Iris pigment epithelial cell (primary cell): Measurements from ENCODE around the gene TMEM204.

ENCODE experiments used
- DNase-seq: peaks from one replicate; pipeline ENCODE4 v3.0.0-alpha.2; 2011; ENCODE audit warnings: low read depth

TMEM204 gene

GRCh38 chr16:1533443-1533951, at the start of gene TMEM204:
TMEM204 (plus strand) TSS chr16:1533666; CDS start chr16:1534276, 610 bp downstream.
- peak; percentile 75 for DNase-seq

GRCh38 chr16:1485847-1486496, 47.5 kb upstream of the TMEM204 start:
- DNase-seq = no peak

GRCh38 chr16:1486551-1487390, 46.7 kb upstream of the TMEM204 start:
- DNase-seq = no peak

- DNase-seq = no peak
These were observed 45.9 kb upstream of the TMEM204 start for GRCh38 chr16:1487395-1488053.

GRCh38 chr16:1488054-1488601, 45.3 kb upstream of the TMEM204 start:
- DNase-seq = no peak

GRCh38 chr16:1488619-1489018, 44.8 kb upstream of the TMEM204 start, which contains the start of gene PTX4:
PTX4 (minus strand) TSS chr16:1488944; CDS start chr16:1488909, 35 bp downstream.
- DNase-seq = no peak

DNA sequence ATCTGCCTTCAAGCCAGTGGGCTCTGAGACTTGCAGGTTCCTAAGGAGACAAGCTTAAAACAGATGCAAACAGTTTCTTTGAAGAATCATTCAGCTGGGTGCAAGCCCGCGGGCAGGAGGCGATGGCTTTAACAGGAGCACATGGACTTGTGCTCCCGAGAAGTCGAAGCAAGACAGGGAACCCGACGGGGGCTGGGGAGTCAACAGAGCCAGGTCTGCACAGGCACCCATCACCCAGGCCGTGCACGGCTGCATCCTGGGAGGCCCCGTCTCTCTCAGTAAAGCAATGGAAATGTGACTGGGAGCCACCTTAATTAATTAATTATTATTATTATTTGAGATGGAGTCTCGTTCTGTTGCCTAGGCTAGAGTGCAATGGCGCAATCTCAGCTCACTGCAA, 44.4 kb upstream of the TMEM204 start:
- DNase-seq = no peak

DNA sequence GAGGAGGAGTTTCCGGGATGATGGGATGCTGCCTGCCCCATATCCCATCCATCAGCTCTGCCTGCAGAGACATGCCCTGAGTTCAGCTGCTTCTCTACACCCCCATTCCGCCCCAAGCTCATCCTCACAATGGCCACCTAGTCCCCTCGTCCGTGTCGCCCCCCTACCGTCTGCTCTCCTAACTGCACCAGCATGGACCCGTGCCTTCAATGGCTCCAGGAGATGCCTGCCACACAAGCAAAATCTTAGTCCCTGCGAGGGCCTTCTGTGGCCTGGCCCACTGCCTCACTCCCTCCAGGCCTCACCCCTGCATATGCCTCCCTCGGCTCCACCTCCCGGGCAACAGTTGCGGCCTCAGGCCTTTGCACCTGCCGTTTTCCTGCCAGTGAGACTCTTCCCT, 42.1 kb upstream of the TMEM204 start:
- DNase-seq = no peak

GRCh38 chr16:1492082-1492922, 41.2 kb upstream of the TMEM204 start:
- DNase-seq = no peak

GRCh38 chr16:1492923-1493745, 40.3 kb upstream of the TMEM204 start, which contains the start of gene TELO2:
TELO2 (plus strand) TSS chr16:1493360; CDS start chr16:1494282, 922 bp downstream.
- peak; percentile 74 for DNase-seq

GRCh38 chr16:1493746-1494094, 39.7 kb upstream of the TMEM204 start:
- peak; percentile 20 for DNase-seq

DNA sequence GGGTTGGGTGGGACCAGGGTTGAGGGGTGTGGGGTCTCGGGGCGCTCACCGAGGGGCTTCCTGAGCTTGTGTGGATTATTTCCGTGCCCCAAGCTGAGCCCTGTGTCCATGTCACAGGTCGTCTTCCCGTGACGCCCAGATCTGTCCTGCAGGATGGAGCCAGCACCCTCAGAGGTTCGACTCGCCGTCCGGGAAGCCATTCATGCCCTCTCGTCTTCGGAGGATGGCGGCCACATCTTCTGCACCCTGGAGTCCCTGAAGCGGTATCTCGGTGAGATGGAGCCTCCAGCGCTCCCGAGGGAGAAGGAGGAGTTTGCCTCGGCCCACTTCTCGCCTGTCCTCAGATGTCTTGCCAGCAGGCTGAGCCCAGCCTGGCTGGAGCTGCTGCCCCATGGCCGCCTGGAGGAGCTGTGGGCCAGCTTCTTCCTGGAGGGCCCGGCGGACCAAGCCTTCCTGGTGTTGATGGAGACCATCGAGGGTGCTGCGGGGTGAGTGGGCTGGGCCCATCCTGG, 39.3 kb upstream of the TMEM204 start:
- peak; percentile 84 for DNase-seq

DNA sequence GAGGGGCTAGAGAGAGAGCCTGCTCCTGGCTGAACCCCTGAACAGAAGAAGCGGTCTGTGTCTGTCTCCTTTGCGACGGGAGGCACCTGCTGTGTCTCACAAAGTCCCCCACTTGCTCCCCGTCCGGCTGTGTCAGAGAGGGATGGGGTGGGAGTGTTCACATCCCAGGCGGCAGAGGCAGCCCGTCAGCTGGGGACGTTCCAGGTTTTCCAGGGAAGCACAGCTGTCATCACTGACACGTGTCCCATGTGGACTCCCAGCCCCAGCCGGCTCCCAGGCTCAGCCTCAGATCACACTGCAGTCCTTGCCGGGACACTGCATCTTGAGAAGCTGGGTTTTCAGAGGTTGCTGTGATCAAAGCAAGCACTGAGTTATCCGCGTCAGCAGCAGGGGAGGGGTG, 38.8 kb upstream of the TMEM204 start:
- DNase-seq = no peak

GRCh38 chr16:1495211-1495888, 38.1 kb upstream of the TMEM204 start:
- no peak for DNase-seq

GRCh38 chr16:1495889-1496262, 37.6 kb upstream of the TMEM204 start:
- no peak for DNase-seq

- DNase-seq = no peak
These were observed 37.0 kb upstream of the TMEM204 start for GRCh38 chr16:1496464-1496863.

DNA sequence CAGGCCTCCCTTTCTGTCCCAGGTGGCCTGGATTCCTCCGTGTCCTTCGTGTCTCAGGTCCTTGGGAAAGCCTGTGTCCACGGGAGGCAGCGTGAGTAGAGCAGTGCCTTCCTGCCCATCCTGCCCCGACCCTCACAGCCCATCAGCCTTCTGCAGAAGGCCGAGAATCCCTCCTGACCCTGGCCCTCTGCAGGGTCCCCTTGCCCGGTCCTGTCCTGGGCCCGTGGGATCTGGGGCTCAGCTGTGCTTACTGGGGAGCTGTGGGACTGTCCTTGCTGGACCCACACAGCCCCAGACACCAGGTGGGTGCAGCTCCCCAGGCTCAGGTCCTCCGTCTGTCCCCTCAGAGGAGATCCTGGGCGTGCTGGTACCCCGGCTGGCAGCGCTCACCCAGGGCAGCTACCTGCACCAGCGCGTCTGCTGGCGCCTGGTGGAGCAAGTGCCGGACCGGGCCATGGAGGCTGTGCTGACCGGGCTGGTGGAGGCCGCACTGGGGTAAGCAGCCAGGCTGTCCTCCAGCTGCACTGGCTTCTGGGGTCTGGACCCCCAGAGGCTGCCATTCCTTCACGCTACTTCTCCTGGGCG, 36.4 kb upstream of the TMEM204 start:
- no peak for DNase-seq

DNA sequence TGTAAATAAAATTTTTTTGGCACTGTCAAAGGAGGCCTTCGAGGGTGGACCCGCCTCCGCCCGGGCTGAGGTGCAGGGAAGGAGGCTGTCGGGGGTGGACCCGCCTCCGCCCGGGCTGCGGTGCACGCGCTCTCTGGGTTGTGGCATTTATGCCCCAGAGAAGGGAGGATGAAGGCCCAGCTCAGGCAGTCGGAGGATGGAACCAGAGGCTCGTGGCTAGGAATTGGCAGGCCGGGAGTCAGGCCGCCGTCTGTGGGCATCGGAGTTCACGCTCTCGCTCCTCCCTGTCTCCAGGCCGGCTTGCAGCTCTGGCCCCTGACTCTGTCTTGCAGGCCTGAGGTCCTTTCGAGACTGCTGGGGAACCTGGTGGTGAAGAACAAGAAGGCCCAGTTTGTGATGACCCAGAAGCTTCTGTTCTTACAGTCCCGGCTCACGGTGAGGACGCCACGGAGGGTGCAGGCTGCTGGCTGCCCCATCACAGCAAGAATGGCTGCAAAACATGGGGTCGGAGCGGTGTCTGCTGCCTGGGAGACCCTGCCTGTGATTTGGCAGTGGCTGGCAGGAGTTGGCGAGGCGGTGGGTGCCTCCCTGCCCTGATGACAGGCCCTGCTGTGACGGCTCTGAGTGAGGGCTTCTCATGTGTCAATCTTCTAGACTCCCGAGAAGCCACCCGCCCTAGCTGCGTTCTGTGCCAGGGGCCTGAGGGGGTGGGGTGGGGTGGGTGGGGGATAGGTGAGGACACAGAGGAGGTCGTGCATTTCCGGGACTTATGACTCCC, 34.4 kb upstream of the TMEM204 start:
- DNase-seq = no peak
